ENCODE measurements around the gene SERPINA3. TPM values are rescaled to one million over a fixed set of nuclear protein-coding genes. Genes with fewer than 3 reads are reported as not detected.

The SERPINA3 gene
- total RNA-seq = 1.3 TPM
- 120 TPM for polyA plus RNA-seq
- long read RNA-seq, donor 1 = 0 reads
- long read RNA-seq, donor 2 = 0 reads
- long read RNA-seq, donor 3 = 0 reads
- long read RNA-seq, donor 4 = 0 reads
- long read RNA-seq, donor 5 = 0 reads
- long read RNA-seq, donor 6 = 0 reads
- long read RNA-seq, donor 7 = 0 reads
- long read RNA-seq, donor 8 = 0 reads
- long read RNA-seq, donor 9 = 0 reads
- long read RNA-seq, donor 10 = 0 reads

GRCh38 chr14:94612174-94612573, at the start of gene SERPINA3:
Gene SERPINA3 (plus strand): TSS chr14:94612391. CDS start chr14:94614442, 2,051 bp downstream.
- no peaks in the 10 kb centered on the region for H3K4me1 ChIP-seq (ENCODE audit: control insufficient read depth in 2 of 2, insufficient read depth in 2 of 2, low read length in 2 of 2)
- no peak for DNase-seq (ENCODE audit: low read depth in 6 of 9, low spot score in 9 of 9)
- no peaks in the 10 kb centered on the region for H3K27me3 ChIP-seq (ENCODE audit: control insufficient read depth in 2 of 2, insufficient read depth in 1 of 2, low read length in 1 of 2)
- no peaks in the 10 kb centered on the region for H3K9me3 ChIP-seq (ENCODE audit: control insufficient read depth in 2 of 2, insufficient read depth in 1 of 2, low read length in 1 of 2)
- no peak within 1 kb of the TSS for H3K4me3 ChIP-seq (ENCODE audit: low read length in 2 of 2)
- no peaks in the 10 kb centered on the region for H3K36me3 ChIP-seq (ENCODE audit: control insufficient read depth in 2 of 2, insufficient read depth in 2 of 2, low read length in 1 of 2)
- H3K27ac ChIP-seq (ENCODE audit: low read depth in 1 of 2, low read length in 1 of 2) = no peak within 1 kb of the TSS
- WGBS = 82% methylated on average over 4 of the region's 4 CpGs

- Histone ChIP-seq H3K4me3 (ENCODE audit: low read length in 2 of 2) (no peak overlapping the region), H3K27me3 (ENCODE audit: control insufficient read depth in 2 of 2, insufficient read depth in 1 of 2, low read length in 1 of 2) (no peaks in the 10 kb centered on the region), H3K27ac (ENCODE audit: low read depth in 1 of 2, low read length in 1 of 2) (no peak overlapping the region), H3K36me3 (ENCODE audit: control insufficient read depth in 2 of 2, insufficient read depth in 2 of 2, low read length in 1 of 2) (no peaks in the 10 kb centered on the region), H3K9me3 (ENCODE audit: control insufficient read depth in 2 of 2, insufficient read depth in 1 of 2, low read length in 1 of 2) (no peaks in the 10 kb centered on the region), H3K4me1 (ENCODE audit: control insufficient read depth in 2 of 2, insufficient read depth in 2 of 2, low read length in 2 of 2) (no peaks in the 10 kb centered on the region)
- DNase-seq (ENCODE audit: low read depth in 6 of 9, low spot score in 9 of 9) = no peak
- 95% methylated on average over 16 of the region's 16 CpGs for WGBS
Observed at GRCh38 chr14:94562941-94563883, 49.0 kb upstream of the SERPINA3 start.

DNA sequence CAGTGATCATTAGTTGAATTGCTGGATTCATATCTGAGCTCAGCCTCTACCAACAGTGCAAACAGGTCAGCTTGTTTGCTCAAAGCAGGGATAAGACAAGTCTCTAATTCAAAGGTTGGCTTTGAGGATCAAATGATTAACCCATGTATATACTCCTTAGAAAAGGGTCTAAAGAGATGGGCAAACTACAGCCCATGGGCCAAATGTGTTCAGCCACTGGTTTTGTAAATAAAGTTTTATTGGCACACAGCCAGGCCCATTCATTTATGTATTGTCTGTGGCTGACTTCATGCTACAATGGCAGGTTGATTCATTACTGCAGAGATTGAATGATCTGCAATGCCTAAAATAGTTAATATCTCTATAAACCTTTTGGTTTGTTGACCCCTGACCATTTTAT, 47.8 kb upstream of the SERPINA3 start:
- H3K9me3 ChIP-seq (ENCODE audit: control insufficient read depth in 2 of 2, insufficient read depth in 1 of 2, low read length in 1 of 2) = no peaks in the 10 kb centered on the region
- no peak overlapping the region for H3K27ac ChIP-seq (ENCODE audit: low read depth in 1 of 2, low read length in 1 of 2)
- no peaks in the 10 kb centered on the region for H3K27me3 ChIP-seq (ENCODE audit: control insufficient read depth in 2 of 2, insufficient read depth in 1 of 2, low read length in 1 of 2)
- H3K4me3 ChIP-seq (ENCODE audit: low read length in 2 of 2) = no peak overlapping the region
- no peaks in the 10 kb centered on the region for H3K4me1 ChIP-seq (ENCODE audit: control insufficient read depth in 2 of 2, insufficient read depth in 2 of 2, low read length in 2 of 2)
- DNase-seq (ENCODE audit: low read depth in 6 of 9, low spot score in 9 of 9) = no peak
- H3K36me3 ChIP-seq (ENCODE audit: control insufficient read depth in 2 of 2, insufficient read depth in 2 of 2, low read length in 1 of 2) = no peaks in the 10 kb centered on the region

DNA sequence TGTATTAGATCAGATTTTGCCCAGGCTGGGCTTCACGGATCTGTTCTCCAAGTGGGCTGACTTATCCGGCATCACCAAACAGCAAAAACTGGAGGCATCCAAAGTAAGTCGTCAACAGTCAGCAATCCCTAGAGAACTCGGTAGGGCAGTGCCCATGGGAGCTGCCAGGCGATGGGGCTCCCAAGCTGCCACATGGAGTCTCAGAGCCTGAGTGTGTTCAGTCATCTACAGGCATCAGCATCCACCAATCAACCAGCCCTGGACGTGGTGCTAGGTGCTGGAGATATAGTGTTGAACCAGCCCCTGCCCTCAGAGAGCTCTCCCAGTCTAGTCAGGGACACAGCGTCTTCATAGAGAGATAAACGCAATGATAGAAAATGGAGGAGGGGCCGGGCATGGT, 44.0 kb upstream of the SERPINA3 start:
- Histone ChIP-seq H3K4me1 (ENCODE audit: control insufficient read depth in 2 of 2, insufficient read depth in 2 of 2, low read length in 2 of 2) (no peaks in the 10 kb centered on the region), H3K27ac (ENCODE audit: low read depth in 1 of 2, low read length in 1 of 2) (no peak overlapping the region), H3K27me3 (ENCODE audit: control insufficient read depth in 2 of 2, insufficient read depth in 1 of 2, low read length in 1 of 2) (no peaks in the 10 kb centered on the region), H3K9me3 (ENCODE audit: control insufficient read depth in 2 of 2, insufficient read depth in 1 of 2, low read length in 1 of 2) (no peaks in the 10 kb centered on the region), H3K4me3 (ENCODE audit: low read length in 2 of 2) (no peak overlapping the region), H3K36me3 (ENCODE audit: control insufficient read depth in 2 of 2, insufficient read depth in 2 of 2, low read length in 1 of 2) (no peaks in the 10 kb centered on the region)
- DNase-seq (ENCODE audit: low read depth in 6 of 9, low spot score in 9 of 9) = no peak
- 92% methylated on average over 9 of the region's 9 CpGs for WGBS

GRCh38 chr14:94569381-94570001, 42.7 kb upstream of the SERPINA3 start:
- H3K27me3 ChIP-seq (ENCODE audit: control insufficient read depth in 2 of 2, insufficient read depth in 1 of 2, low read length in 1 of 2) = no peaks in the 10 kb centered on the region
- H3K4me1 ChIP-seq (ENCODE audit: control insufficient read depth in 2 of 2, insufficient read depth in 2 of 2, low read length in 2 of 2) = no peaks in the 10 kb centered on the region
- H3K36me3 ChIP-seq (ENCODE audit: control insufficient read depth in 2 of 2, insufficient read depth in 2 of 2, low read length in 1 of 2) = no peaks in the 10 kb centered on the region
- no peak overlapping the region for H3K27ac ChIP-seq (ENCODE audit: low read depth in 1 of 2, low read length in 1 of 2)
- no peak overlapping the region for H3K4me3 ChIP-seq (ENCODE audit: low read length in 2 of 2)
- H3K9me3 ChIP-seq (ENCODE audit: control insufficient read depth in 2 of 2, insufficient read depth in 1 of 2, low read length in 1 of 2) = no peaks in the 10 kb centered on the region
- 93% methylated on average over 20 of the region's 20 CpGs for WGBS
- DNase-seq (ENCODE audit: low read depth in 6 of 9, low spot score in 9 of 9) = no peak

GRCh38 chr14:94570002-94570400, 42.2 kb upstream of the SERPINA3 start:
- Histone ChIP-seq H3K4me3 (ENCODE audit: low read length in 2 of 2) (no peak overlapping the region), H3K4me1 (ENCODE audit: control insufficient read depth in 2 of 2, insufficient read depth in 2 of 2, low read length in 2 of 2) (no peaks in the 10 kb centered on the region), H3K36me3 (ENCODE audit: control insufficient read depth in 2 of 2, insufficient read depth in 2 of 2, low read length in 1 of 2) (no peaks in the 10 kb centered on the region), H3K27ac (ENCODE audit: low read depth in 1 of 2, low read length in 1 of 2) (no peak overlapping the region), H3K9me3 (ENCODE audit: control insufficient read depth in 2 of 2, insufficient read depth in 1 of 2, low read length in 1 of 2) (no peaks in the 10 kb centered on the region), H3K27me3 (ENCODE audit: control insufficient read depth in 2 of 2, insufficient read depth in 1 of 2, low read length in 1 of 2) (no peaks in the 10 kb centered on the region)
- WGBS = 92% methylated on average over 6 of the region's 6 CpGs
- no peak for DNase-seq (ENCODE audit: low read depth in 6 of 9, low spot score in 9 of 9)

- H3K36me3 ChIP-seq (ENCODE audit: control insufficient read depth in 2 of 2, insufficient read depth in 2 of 2, low read length in 1 of 2) = no peaks in the 10 kb centered on the region
- no peaks in the 10 kb centered on the region for H3K27me3 ChIP-seq (ENCODE audit: control insufficient read depth in 2 of 2, insufficient read depth in 1 of 2, low read length in 1 of 2)
- no peak overlapping the region for H3K27ac ChIP-seq (ENCODE audit: low read depth in 1 of 2, low read length in 1 of 2)
- no peaks in the 10 kb centered on the region for H3K9me3 ChIP-seq (ENCODE audit: control insufficient read depth in 2 of 2, insufficient read depth in 1 of 2, low read length in 1 of 2)
- no peak for DNase-seq (ENCODE audit: low read depth in 6 of 9, low spot score in 9 of 9)
- 84% methylated on average over 9 of the region's 9 CpGs for WGBS
- H3K4me3 ChIP-seq (ENCODE audit: low read length in 2 of 2) = no peak overlapping the region
- H3K4me1 ChIP-seq (ENCODE audit: control insufficient read depth in 2 of 2, insufficient read depth in 2 of 2, low read length in 2 of 2) = no peaks in the 10 kb centered on the region
Observed at GRCh38 chr14:94570440-94570839, 41.8 kb upstream of the SERPINA3 start.

DNA sequence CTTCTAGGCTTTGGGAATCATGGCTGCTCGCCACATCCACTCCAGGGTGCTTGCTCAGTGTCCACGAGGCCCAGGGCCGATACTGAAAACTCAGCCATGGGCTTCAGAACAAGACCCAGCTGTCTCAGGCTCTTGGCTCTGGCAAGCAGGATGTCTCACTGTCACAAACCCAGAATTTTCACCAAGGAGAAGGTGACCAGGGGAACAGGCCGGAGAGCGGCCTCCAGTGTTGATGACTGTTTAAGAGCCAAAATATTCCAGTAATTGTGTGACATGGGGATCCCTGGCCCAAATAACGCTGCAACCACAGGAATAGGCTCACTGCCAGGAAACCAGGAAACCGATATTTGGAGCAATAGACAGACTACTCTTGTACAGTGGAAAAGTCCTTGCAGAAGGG, 40.8 kb upstream of the SERPINA3 start:
- no peaks in the 10 kb centered on the region for H3K4me1 ChIP-seq (ENCODE audit: control insufficient read depth in 2 of 2, insufficient read depth in 2 of 2, low read length in 2 of 2)
- H3K27me3 ChIP-seq (ENCODE audit: control insufficient read depth in 2 of 2, insufficient read depth in 1 of 2, low read length in 1 of 2) = no peaks in the 10 kb centered on the region
- DNase-seq (ENCODE audit: low read depth in 6 of 9, low spot score in 9 of 9) = no peak
- H3K9me3 ChIP-seq (ENCODE audit: control insufficient read depth in 2 of 2, insufficient read depth in 1 of 2, low read length in 1 of 2) = no peaks in the 10 kb centered on the region
- no peak overlapping the region for H3K4me3 ChIP-seq (ENCODE audit: low read length in 2 of 2)
- H3K27ac ChIP-seq (ENCODE audit: low read depth in 1 of 2, low read length in 1 of 2) = no peak overlapping the region
- no peaks in the 10 kb centered on the region for H3K36me3 ChIP-seq (ENCODE audit: control insufficient read depth in 2 of 2, insufficient read depth in 2 of 2, low read length in 1 of 2)
- 72% methylated on average over 7 of the region's 7 CpGs for WGBS

- no peak overlapping the region for H3K4me3 ChIP-seq (ENCODE audit: low read length in 2 of 2)
- H3K36me3 ChIP-seq (ENCODE audit: control insufficient read depth in 2 of 2, insufficient read depth in 2 of 2, low read length in 1 of 2) = no peaks in the 10 kb centered on the region
- 94% methylated on average over 6 of the region's 6 CpGs for WGBS
- H3K27ac ChIP-seq (ENCODE audit: low read depth in 1 of 2, low read length in 1 of 2) = no peak overlapping the region
- DNase-seq (ENCODE audit: low read depth in 6 of 9, low spot score in 9 of 9) = no peak
- H3K27me3 ChIP-seq (ENCODE audit: control insufficient read depth in 2 of 2, insufficient read depth in 1 of 2, low read length in 1 of 2) = no peaks in the 10 kb centered on the region
- H3K9me3 ChIP-seq (ENCODE audit: control insufficient read depth in 2 of 2, insufficient read depth in 1 of 2, low read length in 1 of 2) = no peaks in the 10 kb centered on the region
- H3K4me1 ChIP-seq (ENCODE audit: control insufficient read depth in 2 of 2, insufficient read depth in 2 of 2, low read length in 2 of 2) = no peaks in the 10 kb centered on the region
Observed at GRCh38 chr14:94571950-94572349, 40.2 kb upstream of the SERPINA3 start.

All from thymus (tissue), 14 donors.